ENCODE measurements around the gene RANBP3.
"Not testable (repeated sequence)": the region's sequence is repeated elsewhere in the genome, so short reads cannot be mapped to it uniquely, and the experiment has no call there.

The RANBP3 gene

DNA sequence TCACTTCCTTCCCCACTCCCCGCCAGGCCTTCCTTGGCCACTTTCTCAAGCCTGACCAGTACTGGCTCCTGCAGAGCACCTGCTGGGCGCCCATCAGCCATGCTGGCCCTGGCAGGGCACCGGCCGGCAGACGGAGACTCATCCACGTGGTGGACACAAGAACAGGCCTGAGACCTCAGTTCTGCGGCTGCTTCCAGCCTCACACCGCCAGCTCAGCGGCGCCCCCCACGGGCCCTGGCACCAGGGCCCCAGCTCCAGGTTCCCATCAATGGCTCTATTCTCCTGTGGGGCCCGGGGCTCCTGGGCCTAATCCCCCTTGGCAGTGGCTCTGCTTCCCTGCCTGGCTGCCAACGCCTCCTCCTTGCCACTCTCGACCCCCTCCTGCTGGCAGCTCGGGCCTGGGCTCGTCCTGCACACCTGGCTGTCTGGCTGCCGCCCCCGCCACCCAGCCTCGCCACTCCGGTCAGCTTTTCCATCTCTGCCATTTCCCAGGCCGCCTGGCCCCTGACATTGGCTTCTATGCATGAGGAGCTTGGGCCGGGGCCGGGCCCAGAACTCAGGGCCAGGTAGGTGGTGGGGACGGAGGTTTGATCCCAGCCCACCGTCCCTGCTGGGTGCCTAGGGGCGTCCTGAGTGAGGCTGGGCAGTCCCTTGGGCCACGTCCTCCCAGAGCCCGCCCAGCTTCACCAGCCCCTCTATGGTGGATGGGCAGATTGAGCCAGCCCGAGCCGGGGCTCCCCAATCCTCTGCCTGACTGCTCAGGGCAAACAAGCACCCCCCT, 80.6 kb downstream of the RANBP3 start:
- no peak for DNase-seq

DNA sequence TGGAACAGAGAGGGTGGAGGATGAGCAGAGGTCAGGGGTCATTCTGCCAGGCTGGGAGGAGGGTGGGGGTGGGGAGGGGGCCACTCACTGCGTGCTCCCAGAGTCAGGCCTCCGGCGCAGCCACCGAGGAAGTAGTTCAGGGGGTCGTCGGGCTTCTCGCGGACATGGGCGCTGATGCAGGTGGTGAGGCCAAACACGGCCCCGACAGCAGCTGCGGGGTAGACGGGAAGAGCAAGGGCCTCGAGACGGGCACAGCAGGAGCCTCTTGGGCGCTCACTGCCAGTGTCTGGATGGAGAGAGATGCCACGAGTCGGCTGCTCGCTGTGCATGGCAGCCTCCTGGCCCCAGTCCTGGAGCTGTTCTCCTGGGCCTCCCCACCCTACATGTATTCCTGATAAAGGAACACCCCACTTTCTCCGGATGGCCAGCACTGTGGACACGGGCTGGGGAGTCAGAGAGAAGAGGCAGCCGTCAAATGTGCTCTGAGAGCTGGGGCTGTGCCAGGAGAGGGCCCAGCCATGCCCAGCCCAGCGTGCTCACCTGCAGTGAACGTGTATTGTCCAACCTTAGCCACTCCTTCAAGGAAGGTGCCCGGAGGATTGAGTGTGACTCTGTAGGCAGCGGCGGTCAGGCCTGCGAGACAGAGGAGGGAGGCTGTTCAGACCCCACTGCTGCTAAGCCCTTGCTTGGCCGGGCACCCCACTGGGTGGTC, 81.4 kb downstream of the RANBP3 start:
- no peak for DNase-seq

DNA sequence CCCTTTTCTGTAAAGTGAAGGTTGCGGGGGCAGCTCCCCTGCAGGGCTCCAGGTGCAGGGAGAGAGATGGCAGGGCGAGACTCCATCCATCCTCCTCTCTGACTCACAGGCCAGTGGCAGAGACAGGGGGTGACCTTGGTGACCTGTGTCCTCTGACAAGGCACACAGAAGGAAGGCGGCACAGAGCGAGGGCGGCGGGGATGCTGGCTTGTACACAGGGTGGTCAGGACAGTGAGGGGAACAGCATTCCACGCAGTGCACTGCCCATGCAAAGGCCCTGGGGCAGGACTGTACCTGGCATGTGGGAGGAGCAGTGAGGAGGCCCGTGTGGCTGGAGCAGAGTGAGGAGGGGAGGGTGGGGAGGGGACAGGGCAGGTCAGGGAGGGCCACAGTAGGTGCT, 82.0 kb downstream of the RANBP3 start:
- no peak for DNase-seq

DNA sequence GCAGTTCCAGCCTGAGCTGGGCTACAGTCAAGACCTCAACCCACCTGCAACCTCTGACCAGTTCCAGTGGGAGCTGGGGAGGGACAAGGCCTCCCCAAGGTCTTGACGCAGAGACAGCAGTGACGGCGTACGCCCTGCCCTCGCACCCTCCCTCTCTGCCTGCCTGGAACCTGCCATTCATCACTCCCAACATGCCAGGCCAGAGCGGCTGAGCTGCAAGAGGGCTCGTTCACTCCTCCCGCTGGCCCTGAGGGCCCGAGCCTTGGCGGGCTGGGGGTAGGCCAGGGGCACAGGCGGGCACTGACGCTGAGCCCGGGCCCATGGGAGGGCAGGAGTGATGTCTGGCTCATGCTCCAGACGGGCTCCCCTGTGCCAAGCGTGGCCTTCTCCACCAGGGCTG, 82.5 kb downstream of the RANBP3 start:
- DNase-seq, result no peak

DNA sequence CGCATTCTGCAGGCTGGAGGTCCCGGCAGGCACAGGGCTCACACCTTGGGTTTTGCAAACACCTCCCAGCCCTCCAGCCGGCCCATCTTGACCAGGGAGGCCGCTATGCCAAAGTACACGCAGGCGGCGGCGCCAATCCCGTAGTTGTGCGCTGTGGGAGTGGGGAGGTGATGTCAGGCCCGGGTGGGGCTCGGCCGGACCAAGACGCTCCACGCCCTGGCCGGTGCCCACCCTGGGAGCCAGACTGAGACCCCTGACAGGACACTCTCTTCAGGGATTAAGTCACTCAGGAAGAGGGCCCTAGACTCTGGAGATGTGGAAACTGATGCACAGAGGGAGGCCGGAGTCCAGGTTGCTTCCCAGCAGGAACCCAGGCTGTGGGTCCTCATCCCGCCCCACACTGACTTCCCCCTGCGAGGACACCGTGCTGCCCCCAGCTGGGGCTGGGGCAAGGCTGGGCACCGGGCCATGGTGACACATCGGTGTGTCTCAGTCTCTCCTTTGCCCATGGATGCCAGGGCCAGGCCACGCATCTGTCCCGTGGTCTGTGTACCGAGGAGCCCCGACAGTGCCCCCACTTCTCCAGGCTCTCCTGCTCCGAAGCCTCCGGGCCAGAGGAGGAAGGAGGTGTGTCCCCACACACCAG, 83.1 kb downstream of the RANBP3 start:
- no peak for DNase-seq

DNA sequence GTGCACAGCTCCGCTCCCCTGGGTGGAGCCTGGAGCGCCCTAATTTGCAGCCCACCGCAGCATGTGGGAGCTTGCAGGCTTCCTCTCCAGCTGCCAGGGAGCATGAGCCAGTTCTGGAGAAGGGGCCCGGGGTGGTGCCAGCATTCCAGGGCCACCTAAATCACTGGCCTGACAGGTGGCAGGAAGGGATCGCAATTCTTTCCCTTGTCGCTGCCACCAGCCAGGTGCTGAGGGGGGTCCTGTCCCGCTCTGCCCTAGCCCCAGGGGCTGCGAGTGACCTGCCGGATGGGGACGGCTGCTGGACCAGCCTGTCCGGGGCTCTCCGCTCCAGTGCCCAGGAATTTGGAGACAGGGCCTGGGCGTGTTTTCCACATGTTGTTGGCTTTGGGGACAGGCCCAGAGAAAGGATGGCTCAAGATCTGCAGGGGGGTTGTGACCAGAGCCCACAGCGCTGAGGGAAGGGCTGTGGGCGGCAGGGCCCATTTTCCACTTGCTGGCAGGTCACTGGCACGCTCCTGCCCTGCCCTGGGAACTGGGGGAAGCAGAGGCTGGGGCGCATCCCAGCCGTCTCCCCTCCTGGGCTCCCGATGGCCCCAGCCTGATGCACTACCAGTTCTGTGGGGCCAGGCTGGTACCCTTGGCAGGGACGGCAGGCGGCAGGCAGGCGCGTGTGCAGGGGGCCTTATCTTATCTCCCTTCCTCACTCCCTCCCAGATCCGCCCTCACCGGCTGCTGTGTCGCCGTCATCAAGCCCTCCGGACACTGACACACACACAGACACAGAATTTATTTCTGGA, 83.8 kb downstream of the RANBP3 start:
- no peak for DNase-seq

DNA sequence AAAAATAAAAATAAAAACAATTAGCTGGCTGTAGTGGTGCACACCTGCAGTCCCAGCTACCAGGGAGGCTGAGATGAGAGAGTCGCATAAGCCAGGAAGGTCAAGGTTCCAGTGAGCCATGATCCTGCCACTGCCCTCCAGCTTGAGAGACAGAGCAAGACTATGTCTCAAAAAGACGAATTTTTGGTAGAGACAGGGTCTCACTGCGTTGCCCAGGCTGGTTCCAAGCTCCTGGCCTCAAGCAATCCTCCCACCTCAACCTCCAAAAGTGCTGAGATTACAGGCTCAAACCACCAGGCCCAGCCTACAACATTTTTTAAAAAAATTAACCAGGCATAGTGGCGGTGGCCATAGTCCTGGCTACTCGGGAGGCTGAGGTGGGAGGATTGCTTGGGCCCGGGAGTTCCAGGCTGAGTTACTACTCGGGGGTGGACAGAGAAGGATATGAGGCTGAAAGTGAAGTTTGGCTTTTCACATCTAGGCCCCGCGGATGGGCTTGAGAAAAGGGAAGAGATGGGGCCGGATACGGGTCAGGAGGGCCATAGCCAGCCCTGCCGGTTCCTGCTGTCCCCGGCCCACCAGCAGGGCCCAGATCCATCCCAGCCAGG, 84.5 kb downstream of the RANBP3 start:
- no peak for DNase-seq

DNA sequence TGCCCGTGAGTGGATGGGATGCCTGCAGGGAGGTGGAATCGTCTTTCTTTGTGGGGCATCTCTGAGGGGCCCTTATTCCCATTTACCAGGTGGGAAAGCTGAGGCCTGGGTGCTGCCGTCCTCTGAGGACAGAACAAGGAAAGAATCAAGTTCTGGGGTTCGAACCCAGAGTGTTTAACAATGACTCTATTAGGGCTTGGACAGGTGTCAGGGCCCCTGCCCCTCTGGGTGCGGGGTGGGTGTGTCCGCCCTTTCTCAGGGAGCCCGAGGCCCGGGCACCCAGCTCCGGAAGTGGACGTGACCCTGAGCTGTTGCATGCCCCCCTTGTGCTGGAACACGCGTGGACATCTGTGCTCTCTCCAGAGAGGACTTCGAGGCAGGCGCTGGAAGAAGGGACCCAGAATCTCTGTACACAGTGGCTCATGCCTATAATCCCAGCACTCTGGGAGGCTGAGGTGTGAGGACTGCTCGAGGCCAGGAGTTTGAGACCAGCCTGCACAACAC, 85.1 kb downstream of the RANBP3 start:
- DNase-seq, result no peak

DNA sequence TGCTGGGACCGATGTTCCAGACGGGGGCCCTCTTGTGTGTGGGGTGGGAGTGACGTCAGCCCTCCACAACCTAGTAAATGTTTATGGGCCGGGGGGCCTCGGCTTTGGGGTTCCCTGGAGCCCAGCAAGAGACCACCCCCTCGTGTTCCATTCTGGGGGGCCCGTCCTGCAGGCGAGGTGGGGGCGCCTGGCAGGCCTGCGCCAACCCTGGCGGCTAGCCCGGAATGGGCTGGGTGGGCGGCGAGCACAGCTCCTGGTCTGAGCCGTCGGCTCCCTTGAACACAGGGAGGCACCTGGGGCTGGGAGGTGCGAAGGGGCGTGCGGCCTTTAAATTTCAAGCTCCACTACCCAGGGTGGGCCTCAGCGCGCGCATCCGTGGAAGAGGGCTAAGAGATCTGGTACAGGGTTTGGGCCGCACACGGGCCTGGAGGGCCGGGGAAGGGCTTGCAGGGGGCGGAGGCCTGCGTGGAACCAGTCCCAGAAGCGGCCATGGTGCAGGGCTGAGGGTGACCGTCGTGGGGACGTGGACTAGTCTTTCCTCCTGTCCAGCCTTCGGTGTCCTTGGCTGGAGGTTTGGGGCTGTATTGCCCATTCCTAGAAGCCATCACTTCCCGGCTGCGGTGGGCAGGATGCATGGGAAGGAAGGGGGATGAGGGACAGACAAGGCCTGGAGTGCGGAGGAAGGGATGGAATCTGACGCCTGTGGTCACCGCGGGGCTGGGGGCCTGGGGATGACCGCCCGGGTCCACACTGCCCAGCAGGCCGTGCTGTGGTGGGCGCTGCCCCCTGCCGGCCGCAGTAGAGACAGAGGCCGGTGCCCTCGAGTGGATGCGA, 85.8 kb downstream of the RANBP3 start:
- no peak for DNase-seq

DNA sequence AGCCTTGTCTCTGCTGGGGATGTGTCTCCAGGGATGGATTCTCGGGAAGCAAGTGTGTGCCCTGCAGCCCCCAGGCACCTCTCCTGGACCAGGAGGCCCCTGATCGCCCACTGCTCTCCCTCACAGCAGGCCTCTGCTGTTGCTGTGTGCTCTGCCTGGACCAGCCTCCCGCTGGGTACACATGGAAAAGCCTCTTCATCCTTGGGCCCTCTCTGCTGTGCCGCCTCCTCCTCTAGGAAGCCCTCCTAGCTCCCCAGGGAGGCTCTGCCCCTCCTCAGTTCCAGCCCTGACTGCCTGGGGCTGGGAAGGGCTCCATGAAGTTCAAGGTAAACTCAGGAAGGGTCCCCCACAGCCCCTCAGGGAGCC, 86.4 kb downstream of the RANBP3 start:
- no peak for DNase-seq

DNA sequence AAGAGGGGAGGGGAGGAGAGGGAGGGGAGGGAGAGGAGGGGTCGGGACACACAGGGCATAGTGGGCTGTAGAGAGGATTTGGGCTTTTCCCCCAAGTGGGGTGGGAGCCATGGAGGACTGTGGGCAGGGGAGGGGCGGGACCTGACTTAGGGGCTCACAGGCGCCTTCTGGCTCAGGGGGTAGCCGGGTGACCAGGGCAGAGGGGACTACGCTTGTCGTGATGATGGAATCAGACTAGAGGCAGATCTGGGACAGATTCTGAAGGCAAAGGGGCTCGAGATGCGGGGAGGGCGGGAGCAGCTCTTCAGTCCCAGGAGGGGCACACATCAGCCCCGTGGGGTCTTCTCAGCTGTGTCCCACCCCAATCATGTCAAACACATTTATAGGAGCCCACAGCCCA, 87.8 kb downstream of the RANBP3 start:
- DNase-seq, result no peak

DNA sequence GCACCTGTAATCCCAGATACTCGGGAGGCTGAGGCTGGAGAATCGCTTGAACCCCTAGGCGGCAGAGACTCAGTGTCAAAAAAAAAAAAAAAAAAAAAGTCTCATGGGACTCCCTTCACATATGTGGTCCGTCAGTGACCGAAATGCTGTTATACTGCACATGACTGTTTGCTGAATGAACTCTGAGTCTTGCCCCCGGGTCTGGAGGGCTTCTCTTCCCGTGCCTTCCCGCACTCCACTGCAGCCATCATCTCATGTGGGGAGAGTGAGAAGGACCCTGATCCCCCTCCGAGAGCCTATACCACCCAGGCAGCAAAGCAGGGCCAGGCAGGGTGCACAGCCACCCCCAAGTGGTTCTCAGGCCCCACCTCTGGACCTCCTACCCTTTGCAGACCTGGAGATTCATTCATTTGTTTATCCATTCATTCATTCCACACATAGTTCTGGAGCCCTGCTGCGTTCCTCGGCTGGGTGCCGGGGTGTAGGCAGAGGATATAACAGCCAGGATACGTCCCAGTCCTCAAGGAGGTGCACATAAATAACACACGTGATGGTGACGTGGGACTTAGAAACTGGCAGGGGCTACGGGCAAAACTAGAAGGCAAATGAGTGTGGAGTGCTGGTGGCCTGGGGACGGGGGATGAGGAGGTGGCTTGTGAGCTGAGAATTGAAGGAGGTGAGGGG, 88.5 kb downstream of the RANBP3 start:
- no peak for DNase-seq

DNA sequence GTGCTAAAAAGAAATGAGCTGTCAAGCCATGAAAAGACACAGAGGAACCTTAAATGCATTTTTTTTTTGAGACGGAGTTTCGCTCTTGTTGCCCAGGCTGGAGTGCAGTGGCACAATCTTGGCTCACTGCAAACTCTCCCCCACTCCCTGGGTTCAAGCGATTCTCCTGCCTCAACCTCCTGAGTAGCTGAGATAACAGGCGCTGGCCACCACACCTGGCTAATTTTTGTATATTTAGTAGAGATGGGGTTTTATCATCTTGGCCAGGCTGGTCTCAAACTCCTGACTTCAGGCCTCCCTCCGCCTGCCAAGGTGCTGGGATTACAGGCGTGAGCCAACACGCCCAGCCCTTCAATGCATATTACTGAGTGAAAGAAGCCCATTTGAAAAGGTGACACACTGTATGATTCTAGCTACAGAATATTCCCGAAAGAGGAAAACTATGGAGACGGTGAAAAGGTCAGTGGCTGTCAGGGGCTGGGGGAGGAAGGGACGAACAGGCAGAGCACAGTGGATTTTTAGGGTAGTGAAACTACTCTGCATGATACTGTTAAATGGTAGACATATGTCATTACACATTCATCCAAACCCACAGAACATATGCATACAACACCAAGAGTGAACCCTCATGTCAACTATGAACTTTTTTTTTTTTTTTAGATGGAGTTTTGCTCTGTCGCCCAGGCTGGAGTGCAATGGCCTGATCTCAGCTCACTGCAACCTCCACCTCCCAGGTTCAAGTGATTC, 93.7 kb downstream of the RANBP3 start:
- not testable (repeated sequence) for DNase-seq

DNA sequence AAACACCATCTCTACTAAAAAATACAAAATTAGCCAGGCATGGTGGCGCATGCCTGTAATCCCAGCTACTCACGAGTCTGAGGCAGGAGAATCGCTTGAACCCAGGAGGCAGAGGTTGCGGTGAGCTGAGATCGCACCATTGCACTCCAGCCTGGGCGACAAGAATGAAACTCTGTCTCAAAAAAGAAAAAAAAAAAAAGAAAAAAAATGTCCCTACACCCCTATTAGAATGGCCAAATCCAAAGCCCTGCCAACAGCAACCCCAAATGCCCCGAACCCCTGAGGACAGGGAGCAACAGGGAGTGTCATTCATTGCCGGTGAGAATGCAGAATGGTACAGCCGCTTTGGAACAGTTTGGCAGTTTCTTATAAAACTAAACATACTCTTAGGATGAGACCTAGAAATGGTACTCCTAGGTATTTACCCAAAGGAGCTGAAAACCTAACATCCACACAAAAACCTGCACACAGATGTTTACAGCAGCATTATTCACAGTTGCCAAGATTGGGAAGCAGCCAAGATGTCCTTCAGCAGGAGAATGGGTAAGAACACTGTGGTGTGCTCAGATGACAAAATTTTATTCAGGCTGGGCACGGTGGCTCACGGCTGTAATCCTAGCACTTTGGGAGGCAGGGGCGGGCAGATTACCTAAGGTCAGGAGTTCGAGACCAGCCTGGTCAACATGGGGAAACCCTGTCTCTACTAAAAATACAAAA, 94.6 kb downstream of the RANBP3 start:
- DNase-seq, result not testable (repeated sequence)

DNA sequence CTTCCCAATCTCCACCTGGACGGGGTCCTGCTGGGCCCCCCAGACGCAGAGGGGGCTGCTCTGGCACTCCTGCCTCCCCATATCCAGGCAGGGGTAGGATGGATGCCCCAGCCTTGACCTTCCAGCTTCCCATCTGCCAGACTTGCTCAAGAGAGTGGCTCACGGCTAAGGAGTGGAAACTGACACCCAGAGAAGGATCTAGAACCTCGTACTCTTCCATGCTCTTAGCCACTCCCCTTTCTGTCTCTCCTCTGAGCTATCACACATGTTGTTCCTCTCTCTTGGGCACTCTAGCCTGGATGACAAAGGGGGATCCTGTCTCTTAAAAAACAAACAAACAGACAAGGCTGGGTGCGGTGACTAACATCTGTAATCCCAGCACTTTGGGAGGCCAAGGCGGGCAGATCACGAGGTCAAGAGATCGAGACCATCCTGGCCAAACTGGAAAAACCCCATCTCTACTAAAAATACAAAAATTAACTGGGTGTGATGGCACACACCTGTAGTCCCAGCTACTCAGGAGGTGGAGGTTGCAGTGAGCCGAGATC, 95.4 kb downstream of the RANBP3 start:
- no peak for DNase-seq

DNA sequence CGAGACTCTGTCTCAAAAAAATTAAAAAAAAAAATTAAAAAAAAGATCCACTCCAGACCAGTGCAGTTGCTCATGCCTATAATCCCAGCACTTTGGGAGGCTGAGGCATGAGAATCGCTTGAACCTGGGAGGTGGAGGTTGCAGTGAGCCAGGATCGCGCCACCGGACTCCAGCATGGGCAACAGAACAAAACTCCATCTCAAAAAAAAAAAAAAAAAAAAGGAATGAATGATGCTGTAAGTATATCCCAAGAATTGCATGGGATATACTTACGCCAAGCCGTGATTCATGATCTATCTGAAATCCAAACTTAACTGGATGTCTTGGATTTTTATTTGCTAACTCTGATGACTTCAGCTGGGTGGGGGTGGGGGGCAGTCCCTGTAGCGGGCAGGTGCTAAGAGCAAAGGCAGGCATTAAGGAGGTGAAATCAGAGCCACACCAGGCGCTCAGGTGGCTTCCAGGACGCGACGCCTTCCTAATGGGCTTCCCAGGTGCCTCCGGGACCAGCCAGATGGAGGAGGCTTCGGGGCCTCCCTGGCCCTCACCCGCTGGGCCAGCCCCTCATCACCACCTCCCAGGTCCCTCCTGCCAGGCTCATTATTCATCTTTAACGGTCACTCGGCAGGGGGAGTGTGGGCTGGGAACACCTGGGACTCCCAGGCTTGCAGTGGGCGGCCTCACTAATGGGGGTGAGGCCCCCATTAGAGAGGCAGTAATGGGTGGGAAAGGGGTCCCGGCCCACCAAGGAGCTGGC, 96.2 kb downstream of the RANBP3 start:
- no peak for DNase-seq

DNA sequence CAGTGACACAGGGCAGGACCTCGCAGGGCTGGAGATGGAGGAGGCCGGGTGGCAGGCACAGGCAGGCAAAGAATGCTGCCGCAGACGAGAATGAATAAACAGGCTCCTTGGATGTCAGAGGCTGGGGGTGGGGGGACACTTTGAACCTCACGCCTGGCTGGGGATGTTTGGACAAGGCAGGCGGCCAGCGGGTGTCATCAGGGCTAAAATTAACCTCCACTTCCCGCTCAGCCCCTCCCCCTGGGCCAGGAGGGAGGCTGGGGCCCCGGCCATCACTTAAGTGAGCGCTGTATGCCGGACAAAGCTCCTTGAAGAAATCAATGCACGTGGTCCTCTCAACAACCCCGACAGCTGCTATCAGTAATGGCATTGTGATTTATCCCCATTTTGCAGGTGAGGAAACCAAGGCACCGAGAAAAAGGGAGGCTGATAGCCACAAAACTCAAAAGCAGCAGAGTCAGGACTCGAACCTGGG, 97.3 kb downstream of the RANBP3 start:
- DNase-seq, result no peak

DNA sequence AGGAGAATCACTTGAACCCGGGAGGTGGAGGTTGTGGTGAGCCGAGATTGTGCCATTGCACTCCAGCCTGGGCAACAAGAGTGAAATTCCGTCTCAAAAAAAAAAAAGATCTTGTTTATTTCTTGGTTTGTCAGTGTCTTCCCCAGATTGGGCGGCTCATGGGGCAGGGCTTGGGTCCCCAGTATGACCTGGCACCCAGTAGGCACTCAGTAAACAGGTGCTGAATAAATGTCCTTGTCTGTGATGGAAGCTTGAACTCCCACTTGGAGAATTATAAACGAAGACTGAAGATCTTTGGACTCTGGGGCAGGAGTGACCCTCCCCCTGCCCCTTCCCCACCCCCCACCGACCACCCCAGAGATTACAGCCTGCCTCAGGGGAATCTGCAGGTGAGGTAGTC, 97.7 kb downstream of the RANBP3 start:
- no peak for DNase-seq

All from stimulated activated CD4-positive, alpha-beta T cell treated with anti-CD3 and anti-CD28 coated beads, Interleukin-1b, Interleukin-23, amount 100 ng/mL, for 48 hours (primary cell).